A549 (cell line): ENCODE results near the gene ZNF775. TPM values are rescaled to one million over a fixed set of nuclear protein-coding genes. Genes with fewer than 3 reads are reported as not detected.

Experiments
- ATAC-seq, 2 experiments: fragments of 200-7000 bp in 1 of 2; fragments of >200 bp in 1 of 2; cut with Nextera tagmentation in 1 of 2; cut with Tn5 transposase in 1 of 2; 3 replicates each; pipeline versions ENCODE4 v1.8.0 to v1.9.1; 2018 to 2020; ENCODE audit warnings: mild to moderate bottlenecking in 1 of 2, moderate library complexity in 1 of 2
- CTCF ChIA-PET: fragments of 300-600 bp; sonication (Branson Sonifier 250); formaldehyde crosslinking; extraction: SDS; loops from one replicate; lab custom pipeline; 2021; ENCODE audit warnings: antibody characterized with exemption, inconsistent platforms; lab: Yijun Ruan, JAX
- POLR2A ChIA-PET: fragments of 350-600 bp; formaldehyde crosslinking; extraction: SDS; loops from one replicate; lab custom pipeline; 2021; ENCODE audit warnings: antibody characterized with exemption, inconsistent platforms; lab: Yijun Ruan, JAX
- DNase-seq, 2 experiments: peaks; one replicate each; pipeline versions ENCODE4 v3.0.0 to v3.0.0-alpha.2; 2011 to 2016; ENCODE audit warnings: low read depth in 1 of 2, low spot score in 1 of 2
- FAIRE-seq: peaks from 2 replicates; lab custom pipeline; 2011; peaks lifted over from hg19 to GRCh38; lab: Jason Lieb, UNC
- H3K27ac ChIP-seq, 2 experiments: fragments of >200 bp; sonication (Bioruptor Twin); formaldehyde crosslinking; 3 replicates each; pipeline ENCODE4 v1.5.1; 2016 to 2017
- H3K4me1 ChIP-seq: fragments of >200 bp; sonication (Bioruptor Twin); formaldehyde crosslinking; 3 replicates; pipeline ENCODE4 v1.6.1; 2016
- H3K4me2 ChIP-seq: fragments of >200 bp; sonication (Bioruptor Twin); formaldehyde crosslinking; 3 replicates; pipeline ENCODE4 v1.6.1; 2016
- H3K4me3 ChIP-seq: fragments of >200 bp; sonication (Bioruptor Twin); formaldehyde crosslinking; 3 replicates; pipeline ENCODE4 v1.5.1; 2016
- H3K9me3 ChIP-seq: fragments of >200 bp; sonication (Bioruptor Twin); formaldehyde crosslinking; 3 replicates; pipeline ENCODE4 v1.6.1; 2016
- ATOH8 ChIP-seq: fragments of 250-450 bp; sonication (Bioruptor Pico); IDR thresholded peaks from 2 replicates; pipeline ENCODE4 v1.5.0; 2020; ENCODE audit warnings: low read depth, mild to moderate bottlenecking, moderate library complexity
- CBX2 ChIP-seq: fragments of 200-600 bp; sonication (generic); IDR thresholded peaks from 2 replicates; pipeline ENCODE4 v1.6.1; 2016; ENCODE audit warnings: low read depth, mild to moderate bottlenecking, borderline replicate concordance
- CBX8 ChIP-seq: fragments of 200-600 bp; sonication (generic); IDR thresholded peaks from 2 replicates; pipeline ENCODE4 v1.6.1; 2016
- CEBPB ChIP-seq, 2 experiments: fragments of >200 bp in 1 of 2; sonication (Bioruptor Twin) in 1 of 2; formaldehyde crosslinking in 1 of 2; IDR thresholded peaks; 2 replicates each; pipeline ENCODE4 v1.6.1; 2012 to 2016
- CHD2 ChIP-seq: fragments of 150-350 bp; IDR thresholded peaks from 2 replicates; pipeline ENCODE4 v1.6.1; 2014; ENCODE audit warnings: low read length; ENCODE audit not compliant: partially characterized antibody
- E2F6 ChIP-seq: IDR thresholded peaks from 2 replicates; pipeline ENCODE4 v1.6.1; 2012; ENCODE audit warnings: low read depth, borderline replicate concordance
- ELK1 ChIP-seq: fragments of 150-350 bp; IDR thresholded peaks from 2 replicates; pipeline ENCODE4 v1.6.1; 2014; ENCODE audit warnings: low read depth, mild to moderate bottlenecking, low read length
- EP300 ChIP-seq, 2 experiments: fragments of >200 bp; sonication (Bioruptor Twin); formaldehyde crosslinking; IDR thresholded peaks; 2 replicates in 1 of 2; 3 replicates in 1 of 2; pipeline ENCODE4 v1.6.1; 2016 to 2017
- FOSB ChIP-seq: fragments of 250-450 bp; sonication (Bioruptor Pico); IDR thresholded peaks from 2 replicates; pipeline ENCODE4 v1.5.0; 2020; ENCODE audit warnings: mild to moderate bottlenecking, moderate library complexity
- FOXS1 ChIP-seq: fragments of 250-450 bp; sonication (Bioruptor Pico); IDR thresholded peaks from 2 replicates; pipeline ENCODE4 v1.5.0; 2020; ENCODE audit warnings: mild to moderate bottlenecking, moderate library complexity
- HDAC2 ChIP-seq: fragments of 200-600 bp; sonication (generic); IDR thresholded peaks from 2 replicates; pipeline ENCODE4 v1.6.1; 2016
- HES2 ChIP-seq: fragments of >200 bp; sonication (Bioruptor Twin); formaldehyde crosslinking; IDR thresholded peaks from 2 replicates; pipeline ENCODE4 v1.6.1; 2016
- HEYL ChIP-seq: fragments of 250-450 bp; sonication (Bioruptor Pico); IDR thresholded peaks from 2 replicates; pipeline ENCODE4 v1.8.0; 2021; ENCODE audit warnings: mild to moderate bottlenecking, moderate library complexity
- HOXA7 ChIP-seq: fragments of 250-450 bp; sonication (Bioruptor Pico); IDR thresholded peaks from 2 replicates; pipeline ENCODE4 v1.5.0; 2020; ENCODE audit warnings: mild to moderate bottlenecking, moderate library complexity
- HOXB5 ChIP-seq: fragments of 250-450 bp; sonication (Bioruptor Pico); IDR thresholded peaks from 2 replicates; pipeline ENCODE4 v1.5.0; 2020; ENCODE audit warnings: mild to moderate bottlenecking, moderate library complexity
- JUN ChIP-seq, 2 experiments: fragments of >200 bp; sonication (Bioruptor Twin); formaldehyde crosslinking; IDR thresholded peaks; 2 replicates in 1 of 2; 3 replicates in 1 of 2; pipeline ENCODE4 v1.6.1; 2016 to 2017
- JUNB ChIP-seq: fragments of >200 bp; sonication (Bioruptor Twin); formaldehyde crosslinking; IDR thresholded peaks from 2 replicates; pipeline ENCODE4 v1.6.1; 2016
- KDM5A ChIP-seq: fragments of 200-600 bp; sonication (generic); IDR thresholded peaks from 2 replicates; pipeline ENCODE4 v1.6.1; 2016; ENCODE audit warnings: antibody characterized with exemption, mild to moderate bottlenecking
- MAFK ChIP-seq: fragments of 450-650 bp; IDR thresholded peaks from 2 replicates; pipeline ENCODE4 v1.6.1; 2014; ENCODE audit not compliant: partially characterized antibody
- MAX ChIP-seq: IDR thresholded peaks from 2 replicates; pipeline ENCODE4 v1.6.1; 2012
- NFE2L2 ChIP-seq: fragments of 150-350 bp; conservative IDR thresholded peaks from 2 replicates; pipeline ENCODE4 v1.6.1; 2014; ENCODE audit warnings: low read length
- NPAS2 ChIP-seq: fragments of 250-450 bp; sonication (Bioruptor Pico); IDR thresholded peaks from 2 replicates; pipeline ENCODE4 v1.8.0; 2022; ENCODE audit warnings: mild to moderate bottlenecking, moderate library complexity, borderline replicate concordance
- NR3C1 ChIP-seq: fragments of >200 bp; sonication (Bioruptor Twin); formaldehyde crosslinking; IDR thresholded peaks from 3 replicates; pipeline ENCODE4 v1.6.1; 2017
- PHF8 ChIP-seq: fragments of 200-600 bp; sonication (generic); IDR thresholded peaks from 2 replicates; pipeline ENCODE4 v1.6.1; 2016; ENCODE audit warnings: low read depth, mild to moderate bottlenecking, antibody characterized with exemption, moderate library complexity, borderline replicate concordance
- POLR2A ChIP-seq: IDR thresholded peaks from 2 replicates; pipeline ENCODE4 v1.6.1; 2012; ENCODE audit warnings: mild to moderate bottlenecking, low read length
- RCOR1 ChIP-seq: fragments of 150-350 bp; IDR thresholded peaks from 2 replicates; pipeline ENCODE4 v1.6.1; 2014; ENCODE audit warnings: antibody characterized with exemption, low read length, low read depth
- RFX5 ChIP-seq: fragments of 450-650 bp; IDR thresholded peaks from 2 replicates; pipeline ENCODE4 v1.7.1; 2014; ENCODE audit warnings: antibody characterized with exemption, mild to moderate bottlenecking, moderate library complexity
- SREBF2 ChIP-seq: fragments of 450-650 bp; IDR thresholded peaks from 2 replicates; pipeline ENCODE4 v1.6.1; 2014; ENCODE audit warnings: mild to moderate bottlenecking, moderate library complexity
- TFCP2L1 ChIP-seq: fragments of 250-450 bp; sonication (Bioruptor Pico); IDR thresholded peaks from 2 replicates; pipeline ENCODE4 v1.5.0; 2021; ENCODE audit warnings: mild to moderate bottlenecking
- TP53 ChIP-seq: fragments of 250-450 bp; sonication (Bioruptor Pico); IDR thresholded peaks from 2 replicates; pipeline ENCODE4 v1.5.0; 2021; ENCODE audit warnings: mild to moderate bottlenecking, moderate library complexity
- ZC3H11A ChIP-seq: fragments of 450-650 bp; IDR thresholded peaks from 2 replicates; pipeline ENCODE4 v1.6.1; 2014; ENCODE audit warnings: antibody characterized with exemption, mild to moderate bottlenecking
- ZNF302 ChIP-seq: fragments of 250-450 bp; sonication (Bioruptor Pico); IDR thresholded peaks from 2 replicates; pipeline ENCODE4 v1.9.0; 2021; ENCODE audit warnings: inconsistent platforms, mild to moderate bottlenecking, moderate library complexity
- ZSCAN20 ChIP-seq: fragments of 250-450 bp; sonication (Bioruptor Pico); IDR thresholded peaks from 2 replicates; pipeline ENCODE4 v1.8.0; 2022; ENCODE audit warnings: mild to moderate bottlenecking, moderate library complexity
- WGBS: methylation state at CpG from one replicate; pipeline ENCODE4 v1.1.6; 2017; ENCODE audit errors: missing lambda C conversion rate; 5-methylcytosine and 5-hydroxymethylcytosine counted together
- polyA plus RNA-seq, 4 experiments: library from polyadenylated mRNA; depleted of rRNA in 3 of 4; stranded (reverse); fragments of >200 nt; fragmentation: RNase III in 1 of 4; extraction: RNeasy Plus Mini Kit Qiagen cat#74134 plus additional on column Dnase treatment in 1 of 4; gene quantifications; 2 replicates in 3 of 4; 3 replicates in 1 of 4; pipeline ENCODE4 v1.2.3, GENCODE V29; 2011 to 2017

The ZNF775 gene
- polyA plus RNA-seq, 2 of the 4 experiments (the other 2 are of a cell fraction) = 1.7 to 5.4 TPM

- no peak for TF ChIP-seq PHF8
- no peak for TF ChIP-seq SREBF2
- no peak for TF ChIP-seq E2F6
- TF ChIP-seq FOXS1 (CRISPR knock-in tag) = no peak
- no peak for TF ChIP-seq KDM5A
Measured at GRCh38 chr7:150408393-150409299, 29.5 kb downstream of the ZNF775 start (continued).

- CTCF ChIA-PET = interaction anchor here (0.7 to 1.7 kb wide), 5 partner anchors 8 to 53 kb away, joined by 3 to 7 read pairs (median 3); no protein-coding TSS in a partner anchor
- no peak for FAIRE-seq
- peaks cover 16% of the 10 kb centered on the region for H3K4me1 ChIP-seq
- TF ChIP-seq NFE2L2 (no peak), HOXA7 (CRISPR knock-in tag) (no peak), JUN (IDR thresholded peaks at IDR 0.05) (no peak), RCOR1 (no peak), NPAS2 (CRISPR knock-in tag) (no peak), MAFK (no peak), ZSCAN20 (CRISPR knock-in tag) (no peak), NR3C1 (no peak), ZC3H11A (no peak), CBX2 (no peak), ATOH8 (CRISPR knock-in tag) (no peak), FOSB (no peak)
- TF ChIP-seq, all 56 proteins: peak for 0
- Histone ChIP-seq H3K4me2 (no peak overlapping the region), H3K27ac (no peak overlapping the region), H3K9me3 (no peaks in the 10 kb centered on the region), H3K4me3 (no peak overlapping the region)
- DNase-seq = no peak
- POLR2A ChIA-PET = no interaction called here
- ATAC-seq = no peak
- WGBS = 81% methylated on average over 10 of the region's 10 CpGs
Measured at GRCh38 chr7:150409300-150410030, 30.3 kb downstream of the ZNF775 start.

GRCh38 chr7:150410131-150410530 is 31.0 kb downstream of the ZNF775 start:
- ATAC-seq = no peak
- ChIA-PET CTCF (interaction anchor here (0.7 to 1.7 kb wide), 6 partner anchors 8 to 54 kb away, joined by 3 to 7 read pairs (median 4); no protein-coding TSS in a partner anchor), POLR2A (no interaction called here)
- DNase-seq = no peak
- no peak for FAIRE-seq
- 85% methylated on average over 7 of the region's 7 CpGs for WGBS
- Histone ChIP-seq H3K4me1 (peaks cover 16% of the 10 kb centered on the region), H3K9me3 (no peaks in the 10 kb centered on the region), H3K27ac (no peak overlapping the region), H3K4me2 (no peak overlapping the region), H3K4me3 (no peak overlapping the region)
- no peak for TF ChIP-seq HEYL (CRISPR knock-in tag)
- no peak for TF ChIP-seq CEBPB (IDR thresholded peaks at IDR 0.05)
- TF ChIP-seq RFX5 = no peak
- TF ChIP-seq HES2 = no peak
- no peak for TF ChIP-seq HOXB5
- no peak for TF ChIP-seq HOXA7 (CRISPR knock-in tag)
- TF ChIP-seq EP300 (IDR thresholded peaks at IDR 0.05) = no peak
- no peak for TF ChIP-seq ZSCAN20 (CRISPR knock-in tag)
- no peak for TF ChIP-seq PHF8
- TF ChIP-seq POLR2A = no peak
- TF ChIP-seq TFCP2L1 (CRISPR knock-in tag) = no peak
- no peak for TF ChIP-seq HDAC2
- TF ChIP-seq MAX = no peak
- TF ChIP-seq CHD2 = no peak
- TF ChIP-seq ZNF302 = no peak
- TF ChIP-seq CBX8 = no peak
- TF ChIP-seq TP53 (CRISPR knock-in tag) = no peak
- no peak for TF ChIP-seq JUNB
- TF ChIP-seq ELK1 = no peak
